ENCODE measurements around the gene TWNK.

DNA sequence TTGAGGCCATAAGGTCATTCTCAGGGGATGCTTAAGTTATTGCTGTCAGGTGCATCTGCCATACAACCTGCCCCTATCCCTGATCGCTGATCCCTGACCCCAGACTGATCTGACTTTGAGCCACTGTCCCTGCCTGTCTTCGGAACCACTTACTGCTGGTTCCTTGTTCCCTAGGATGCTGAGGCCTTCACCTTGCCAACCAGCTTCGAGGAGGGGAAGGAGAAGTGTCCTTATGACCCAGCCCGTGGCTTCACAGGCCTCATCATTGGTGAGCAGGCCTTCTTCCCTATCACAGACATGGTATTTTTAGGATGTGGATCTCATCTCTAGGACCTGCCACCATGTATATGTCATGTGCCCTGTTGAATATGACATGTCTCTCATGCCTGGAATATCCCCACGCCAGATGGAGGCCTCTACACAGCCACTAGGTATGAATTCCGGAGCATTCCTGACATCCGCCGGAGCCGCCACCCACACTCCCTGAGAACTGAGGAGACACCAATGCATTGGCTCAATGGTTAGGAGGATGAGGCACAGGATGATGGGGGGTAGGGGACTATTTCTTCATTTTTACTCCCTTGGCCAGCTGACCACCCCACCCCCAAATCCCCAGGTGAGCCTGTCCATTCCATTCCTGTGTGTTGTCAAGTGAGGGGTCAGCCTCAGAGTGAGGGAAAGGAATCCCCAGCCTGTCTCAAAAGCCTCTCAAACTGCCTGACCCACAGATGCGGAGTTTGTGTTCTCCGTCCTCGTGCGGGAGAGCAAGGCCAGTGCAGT lies 9.0 kb upstream of the TWNK start:
- TF ChIP-seq CTCF (tag by site-specific recombination; IDR thresholded peaks at IDR 0.05) (no peak), ZNF558 (tag by site-specific recombination; IDR thresholded peaks at IDR 0.05) (no peak), ZNF549 (tag by site-specific recombination; IDR thresholded peaks at IDR 0.05) (no peak), ZNF266 (tag by site-specific recombination; IDR thresholded peaks at IDR 0.05; ENCODE audit: low read depth) (no peak), ZNF157 (tag by site-specific recombination; IDR thresholded peaks at IDR 0.05) (no peak), ZNF423 (tag by site-specific recombination; IDR thresholded peaks at IDR 0.05) (no peak), PRDM2 (tag by site-specific recombination; IDR thresholded peaks at IDR 0.05; ENCODE audit: borderline replicate concordance) (no peak), ZBTB8A (tag by site-specific recombination; IDR thresholded peaks at IDR 0.05) (no peak), ZNF585B (tag by site-specific recombination; IDR thresholded peaks at IDR 0.05) (no peak), ZNF785 (tag by site-specific recombination; IDR thresholded peaks at IDR 0.05) (no peak), ZNF350 (tag by site-specific recombination; IDR thresholded peaks at IDR 0.05) (no peak)
- TF ChIP-seq, protein P1, sequence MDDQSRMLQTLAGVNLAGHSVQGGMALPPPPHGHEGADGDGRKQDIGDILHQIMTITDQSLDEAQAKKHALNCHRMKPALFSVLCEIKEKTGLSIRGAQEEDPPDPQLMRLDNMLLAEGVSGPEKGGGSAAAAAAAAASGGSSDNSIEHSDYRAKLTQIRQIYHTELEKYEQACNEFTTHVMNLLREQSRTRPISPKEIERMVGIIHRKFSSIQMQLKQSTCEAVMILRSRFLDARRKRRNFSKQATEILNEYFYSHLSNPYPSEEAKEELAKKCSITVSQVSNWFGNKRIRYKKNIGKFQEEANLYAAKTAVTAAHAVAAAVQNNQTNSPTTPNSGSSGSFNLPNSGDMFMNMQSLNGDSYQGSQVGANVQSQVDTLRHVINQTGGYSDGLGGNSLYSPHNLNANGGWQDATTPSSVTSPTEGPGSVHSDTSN (CRISPR knock-in tag; IDR thresholded peaks at IDR 0.05) = no peak
- TF ChIP-seq, protein P2, sequence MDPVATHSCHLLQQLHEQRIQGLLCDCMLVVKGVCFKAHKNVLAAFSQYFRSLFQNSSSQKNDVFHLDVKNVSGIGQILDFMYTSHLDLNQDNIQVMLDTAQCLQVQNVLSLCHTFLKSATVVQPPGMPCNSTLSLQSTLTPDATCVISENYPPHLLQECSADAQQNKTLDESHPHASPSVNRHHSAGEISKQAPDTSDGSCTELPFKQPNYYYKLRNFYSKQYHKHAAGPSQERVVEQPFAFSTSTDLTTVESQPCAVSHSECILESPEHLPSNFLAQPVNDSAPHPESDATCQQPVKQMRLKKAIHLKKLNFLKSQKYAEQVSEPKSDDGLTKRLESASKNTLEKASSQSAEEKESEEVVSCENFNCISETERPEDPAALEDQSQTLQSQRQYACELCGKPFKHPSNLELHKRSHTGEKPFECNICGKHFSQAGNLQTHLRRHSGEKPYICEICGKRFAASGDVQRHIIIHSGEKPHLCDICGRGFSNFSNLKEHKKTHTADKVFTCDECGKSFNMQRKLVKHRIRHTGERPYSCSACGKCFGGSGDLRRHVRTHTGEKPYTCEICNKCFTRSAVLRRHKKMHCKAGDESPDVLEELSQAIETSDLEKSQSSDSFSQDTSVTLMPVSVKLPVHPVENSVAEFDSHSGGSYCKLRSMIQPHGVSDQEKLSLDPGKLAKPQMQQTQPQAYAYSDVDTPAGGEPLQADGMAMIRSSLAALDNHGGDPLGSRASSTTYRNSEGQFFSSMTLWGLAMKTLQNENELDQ (tag by site-specific recombination; IDR thresholded peaks at IDR 0.05; ENCODE audit: low read depth) = no peak
- TF ChIP-seq, protein P3, sequence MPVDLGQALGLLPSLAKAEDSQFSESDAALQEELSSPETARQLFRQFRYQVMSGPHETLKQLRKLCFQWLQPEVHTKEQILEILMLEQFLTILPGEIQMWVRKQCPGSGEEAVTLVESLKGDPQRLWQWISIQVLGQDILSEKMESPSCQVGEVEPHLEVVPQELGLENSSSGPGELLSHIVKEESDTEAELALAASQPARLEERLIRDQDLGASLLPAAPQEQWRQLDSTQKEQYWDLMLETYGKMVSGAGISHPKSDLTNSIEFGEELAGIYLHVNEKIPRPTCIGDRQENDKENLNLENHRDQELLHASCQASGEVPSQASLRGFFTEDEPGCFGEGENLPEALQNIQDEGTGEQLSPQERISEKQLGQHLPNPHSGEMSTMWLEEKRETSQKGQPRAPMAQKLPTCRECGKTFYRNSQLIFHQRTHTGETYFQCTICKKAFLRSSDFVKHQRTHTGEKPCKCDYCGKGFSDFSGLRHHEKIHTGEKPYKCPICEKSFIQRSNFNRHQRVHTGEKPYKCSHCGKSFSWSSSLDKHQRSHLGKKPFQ (tag by site-specific recombination; IDR thresholded peaks at IDR 0.05) = no peak
